ENCODE results near the gene ST6GALNAC3. TPM values are rescaled to one million over a fixed set of nuclear protein-coding genes. Genes with fewer than 3 reads are reported as not detected.

The ST6GALNAC3 gene
- total RNA-seq, 1 experiment from 2014 or later: 0.03 TPM

DNA sequence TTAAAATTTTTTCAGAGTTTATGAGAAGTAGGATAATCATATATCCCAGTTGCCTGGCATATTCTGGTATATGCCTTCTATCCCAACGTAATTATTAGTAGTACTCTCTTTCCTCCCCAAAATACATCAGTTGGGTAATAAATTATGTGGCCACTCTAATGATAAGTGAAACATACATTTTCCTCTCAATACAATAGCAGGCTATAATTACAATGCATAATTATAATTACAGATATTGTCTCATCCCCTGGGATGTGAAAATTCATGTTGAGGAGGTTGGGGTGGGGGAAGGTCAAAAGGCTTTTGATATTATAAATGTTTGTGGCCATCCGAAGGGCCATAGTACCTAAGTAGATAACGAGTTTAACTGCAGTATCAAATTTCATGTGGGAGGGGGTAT lies 277.1 kb downstream of the ST6GALNAC3 start:
- TF ChIP-seq CTCF (IDR thresholded peaks at IDR 0.05) (no peak), TCF7L2 (IDR thresholded peaks at IDR 0.05; ENCODE audit: low read depth, low read length) (no peak), SIN3A (IDR thresholded peaks at IDR 0.05; ENCODE audit: borderline replicate concordance, insufficient read depth, low read depth, low read length) (no peak)
- Histone ChIP-seq H3K4me3 (ENCODE audit: low read depth in 2 of 2, low read length in 2 of 2) (no peak overlapping the region), H3K27me3 (ENCODE audit: control insufficient read depth, insufficient read depth, low read length) (no peaks in the 10 kb centered on the region), H3K36me3 (ENCODE audit: control insufficient read depth, insufficient read depth, low read length) (no peaks in the 10 kb centered on the region), H3K9me3 (ENCODE audit: control insufficient read depth, insufficient read depth, low read depth, low read length) (no peaks in the 10 kb centered on the region), H3K27ac (ENCODE audit: low read length) (no peak overlapping the region), H3K4me1 (ENCODE audit: control insufficient read depth, insufficient read depth, low read length) (no peaks in the 10 kb centered on the region)
- no TSS peak for BruUV-seq (replicated peaks)
- POLR2A ChIA-PET: no interaction called here
- ATAC-seq (no peak), DNase-seq (ENCODE audit: low read depth, low spot score) (no peak)
- CTCF ChIA-PET: no interaction called here
- in situ Hi-C loops (cut with HindIII; ENCODE audit: low pct_unique_long_range_greater_than_20kb, low sequenced_read_pairs) (no loop called here), intact Hi-C loops (cut with micrococcal nuclease; ENCODE audit: unreplicated experiment) (no loop called here)

DNA sequence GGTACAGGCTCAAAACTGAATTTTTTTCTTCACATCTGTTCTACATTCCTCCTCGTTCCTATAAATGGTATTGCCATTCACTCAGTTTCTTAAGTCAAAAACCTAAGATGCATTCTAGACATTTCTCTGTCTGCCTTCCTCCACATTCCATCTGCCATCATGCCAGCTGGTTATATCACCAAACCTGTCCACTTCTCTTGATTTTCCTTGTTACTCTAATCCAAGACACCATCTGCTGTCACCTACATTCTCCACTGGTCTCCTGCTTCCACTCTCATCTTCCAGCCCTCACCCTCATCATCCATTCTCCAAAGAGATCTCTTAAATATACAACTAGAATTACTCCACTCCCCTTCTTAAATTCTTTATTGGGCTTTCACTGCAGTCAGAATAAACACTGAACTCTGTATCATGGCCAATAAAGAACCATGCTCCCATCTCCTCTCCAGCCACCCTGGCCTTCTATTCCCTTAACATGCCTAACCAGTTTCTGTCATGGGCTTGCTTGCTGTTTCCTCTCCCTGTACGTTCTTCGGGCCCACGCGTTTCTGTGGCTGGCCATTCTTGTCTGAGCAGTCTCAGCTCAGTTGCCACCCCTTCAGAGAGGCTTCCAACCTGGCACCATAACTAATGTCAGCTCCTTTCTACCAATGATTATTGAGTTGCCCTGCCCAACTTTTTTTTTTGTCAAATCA lies 278.3 kb downstream of the ST6GALNAC3 start:
- H3K4me1 ChIP-seq (ENCODE audit: control insufficient read depth, insufficient read depth, low read length): no peaks in the 10 kb centered on the region
- H3K9me3 ChIP-seq (ENCODE audit: control insufficient read depth, insufficient read depth, low read depth, low read length): no peaks in the 10 kb centered on the region
- H3K27me3 ChIP-seq (ENCODE audit: control insufficient read depth, insufficient read depth, low read length): no peaks in the 10 kb centered on the region
- no peak overlapping the region for H3K27ac ChIP-seq (ENCODE audit: low read length)
- TF ChIP-seq POLR2AphosphoS5 (IDR thresholded peaks at IDR 0.05; ENCODE audit: low read depth, low read length) (no peak), TCF7L2 (IDR thresholded peaks at IDR 0.05; ENCODE audit: low read depth, low read length) (no peak), CTCF (IDR thresholded peaks at IDR 0.05) (no peak), REST (IDR thresholded peaks at IDR 0.05; ENCODE audit: insufficient read depth in 1 of 2, low read depth in 2 of 2, low read length in 1 of 2) (no peak), SIN3A (IDR thresholded peaks at IDR 0.05; ENCODE audit: borderline replicate concordance, insufficient read depth, low read depth, low read length) (no peak)
- no peak overlapping the region for H3K4me3 ChIP-seq (ENCODE audit: low read depth in 2 of 2, low read length in 2 of 2)
- no peaks in the 10 kb centered on the region for H3K36me3 ChIP-seq (ENCODE audit: control insufficient read depth, insufficient read depth, low read length)
- intact Hi-C loops (cut with micrococcal nuclease; ENCODE audit: unreplicated experiment): no loop called here
- no TSS peak for BruUV-seq (replicated peaks)
- POLR2A ChIA-PET: no interaction called here
- no peak for DNase-seq (ENCODE audit: low read depth, low spot score)
- ATAC-seq: no peak
- CTCF ChIA-PET: no interaction called here
- in situ Hi-C loops (cut with HindIII; ENCODE audit: low pct_unique_long_range_greater_than_20kb, low sequenced_read_pairs): no loop called here
